NCI-H1436 (cell line): ENCODE measurements around the gene CCNT1.

Source experiments
- DNase-seq: peaks from one replicate; lab custom pipeline; 2025; lab: John Stamatoyannopoulos, UW

The CCNT1 gene

DNA sequence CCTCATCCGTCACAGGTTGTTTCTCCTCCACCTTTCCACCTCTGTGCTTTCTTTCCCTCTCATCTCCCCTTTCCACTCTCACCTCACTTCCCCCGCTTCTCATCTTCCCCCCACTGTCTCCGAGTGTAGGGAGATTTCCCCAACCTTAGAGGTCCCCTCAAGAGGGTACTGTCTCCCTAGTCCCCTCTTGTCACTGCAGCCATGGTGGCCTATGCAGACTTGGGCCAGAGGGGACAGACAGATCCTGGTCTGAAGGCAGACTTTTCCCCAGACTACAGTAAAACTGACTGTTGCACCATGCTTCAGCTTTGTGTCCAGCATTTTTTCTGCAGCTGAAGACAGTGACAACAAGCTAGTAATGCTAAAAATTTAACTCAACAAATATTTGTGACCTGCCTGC, 75.7 kb downstream of the CCNT1 start:
- DNase-seq = no peak

DNA sequence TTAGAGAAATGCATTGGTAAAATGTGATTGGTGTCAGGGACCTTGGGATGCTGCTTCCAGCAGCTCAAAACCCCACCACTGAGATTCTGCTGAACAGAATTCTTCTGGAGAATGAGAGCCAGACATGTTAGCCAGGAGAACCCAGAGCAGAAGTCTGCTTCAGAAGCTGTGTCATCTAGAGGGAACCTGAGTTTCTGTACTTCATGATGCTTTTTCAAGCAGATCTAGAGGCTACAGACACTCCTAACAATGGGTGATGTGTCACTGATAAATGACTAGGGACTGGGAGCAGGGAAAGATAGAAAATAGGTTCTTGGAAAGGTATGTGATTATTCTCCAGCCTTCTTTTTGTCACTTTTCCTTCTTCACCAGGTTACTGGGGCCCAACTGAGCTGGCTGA, 76.1 kb downstream of the CCNT1 start:
- DNase-seq = no peak
